HepG2 (cell line): ENCODE data around the gene WDR18. TPM values are rescaled to one million over a fixed set of nuclear protein-coding genes. Genes with fewer than 3 reads are reported as not detected.

ENCODE experiments used
- ATAC-seq: fragments of 200-7000 bp; cut with Tn5 transposase; 3 replicates; pipeline ENCODE4 v1.9.1; 2020; ENCODE audit warnings: mild to moderate bottlenecking, moderate library complexity
- BruUV-seq: library from RNA; stranded (reverse); fragments of 400-500 nt; replicated peaks from 2 replicates; lab custom pipeline; 2021; lab: Mats Ljungman, UMichigan
- CTCF ChIA-PET: fragments of 300-600 bp; formaldehyde crosslinking; extraction: SDS; loops from one replicate; lab custom pipeline; 2021; ENCODE audit warnings: low total read pairs, inconsistent platforms, low intra/inter-chr PET ratio; lab: Yijun Ruan, JAX
- POLR2A ChIA-PET: fragments of 350-600 bp; sonication (Branson Sonifier 250); formaldehyde crosslinking; loops from one replicate; lab custom pipeline; 2020; ENCODE audit warnings: antibody characterized with exemption, inconsistent platforms; lab: Yijun Ruan, JAX
- DNase-seq: peaks from one replicate; pipeline ENCODE4 v3.0.0-alpha.2; 2015; ENCODE audit warnings: low spot score
- FAIRE-seq: peaks from 3 replicates; lab custom pipeline; 2011; peaks lifted over from hg19 to GRCh38; lab: Jason Lieb, UNC
- H2AFZ ChIP-seq: one replicate; pipeline ENCODE4 v1.6.1; 2011; ENCODE audit warnings: low read length, inconsistent platforms
- H3K27ac ChIP-seq: fragments of 300-600 bp; 3 replicates; pipeline ENCODE4 v1.8.0; 2011; ENCODE audit warnings: mixed run types, mild to moderate bottlenecking, mixed read lengths, low read length, inconsistent platforms; ENCODE audit not compliant: insufficient read depth; ENCODE audit errors: extremely low read length
- H3K27me3 ChIP-seq, 2 experiments: fragments of 200-600 bp in 1 of 2; 2 replicates in 1 of 2; 3 replicates in 1 of 2; pipeline versions ENCODE4 v1.6.0 to v1.8.0; 2011; ENCODE audit warnings: low read length in 2 of 2, mild to moderate bottlenecking in 2 of 2, moderate library complexity in 2 of 2, inconsistent platforms in 1 of 2; ENCODE audit not compliant: insufficient read depth in 2 of 2, control insufficient read depth in 1 of 2
- H3K36me3 ChIP-seq, 2 experiments: fragments of 200-600 bp in 1 of 2; replicated peaks in 1 of 2; 2 replicates in 1 of 2; 3 replicates in 1 of 2; pipeline versions ENCODE4 v1.5.1 to v1.8.0; 2011; ENCODE audit warnings: low read length in 2 of 2, inconsistent platforms in 1 of 2; ENCODE audit not compliant: insufficient read depth in 2 of 2, control insufficient read depth in 1 of 2
- H3K4me1 ChIP-seq: 2 replicates; pipeline ENCODE4 v1.5.1; 2012; ENCODE audit warnings: low read length, inconsistent platforms; ENCODE audit not compliant: insufficient read depth
- H3K4me2 ChIP-seq: 2 replicates; pipeline ENCODE4 v1.6.0; 2011; ENCODE audit warnings: low read depth, low read length, inconsistent platforms
- H3K4me3 ChIP-seq, 3 experiments: fragments of 200-600 bp in 1 of 3; sonication (generic), shearing (Covaris generic) in 1 of 3; replicated peaks in 1 of 3; 2 replicates each; pipeline ENCODE4 v1.5.1; 2011 to 2016; ENCODE audit warnings: low read length in 3 of 3, inconsistent platforms in 2 of 3, low read depth in 2 of 3, mild to moderate bottlenecking in 2 of 3, control low read depth in 1 of 3, mixed read lengths in 1 of 3; ENCODE audit not compliant: insufficient read depth in 1 of 3
- H3K79me2 ChIP-seq: one replicate; pipeline ENCODE4 v1.6.1; 2011; ENCODE audit warnings: low read length, inconsistent platforms; ENCODE audit not compliant: insufficient read depth
- H3K9ac ChIP-seq: 2 replicates; pipeline ENCODE4 v1.6.0; 2011; ENCODE audit warnings: mild to moderate bottlenecking, low read depth, low read length, inconsistent platforms; ENCODE audit not compliant: insufficient read depth
- H3K9me3 ChIP-seq: 2 replicates; pipeline ENCODE4 v1.5.1; 2012; ENCODE audit warnings: mild to moderate bottlenecking, low read length
- H4K20me1 ChIP-seq: 2 replicates; pipeline ENCODE4 v1.6.0; 2011; ENCODE audit warnings: inconsistent platforms, mild to moderate bottlenecking, low read length, moderate library complexity; ENCODE audit not compliant: insufficient read depth
- AGO2 ChIP-seq: fragments of 200-400 bp; formaldehyde crosslinking; optimal IDR thresholded peaks from 2 replicates; pipeline ENCODE3; 2017; ENCODE audit warnings: mild to moderate bottlenecking, low read depth, low read length, moderate library complexity
- AKAP8 ChIP-seq: sonication (generic); formaldehyde crosslinking; IDR thresholded peaks from 2 replicates; pipeline ENCODE4 v1.5.1; 2020; ENCODE audit warnings: mild to moderate bottlenecking, missing genetic modification reagents
- CENPT ChIP-seq: sonication (generic); formaldehyde crosslinking; IDR thresholded peaks from 2 replicates; pipeline ENCODE4 v1.8.0; 2022; ENCODE audit warnings: low read depth, mild to moderate bottlenecking, moderate library complexity, missing genetic modification reagents
- MAFF ChIP-seq: IDR thresholded peaks from 2 replicates; pipeline ENCODE4 v1.6.1; 2011; ENCODE audit warnings: low read depth, low read length, improper control_type of control experiment
- MAFK ChIP-seq, 2 experiments: IDR thresholded peaks in 1 of 2; conservative IDR thresholded peaks in 1 of 2; 2 replicates each; pipeline ENCODE4 v1.6.1; 2011; ENCODE audit warnings: improper control_type of control experiment in 2 of 2, low read length in 2 of 2
- RBFOX2 ChIP-seq: fragments of 200-400 bp; formaldehyde crosslinking; IDR thresholded peaks from 2 replicates; pipeline ENCODE4 v1.6.1; 2017; ENCODE audit warnings: low read depth, mild to moderate bottlenecking, low read length
- ZNF256 ChIP-seq: sonication (generic); formaldehyde crosslinking; conservative IDR thresholded peaks from 2 replicates; pipeline ENCODE4 v1.4.0; 2020; ENCODE audit warnings: missing genetic modification reagents
- ZNF30 ChIP-seq: sonication (generic); formaldehyde crosslinking; IDR thresholded peaks from 2 replicates; pipeline ENCODE4 v1.5.0; 2020; ENCODE audit warnings: mild to moderate bottlenecking, missing genetic modification reagents
- ZNF44 ChIP-seq: sonication (generic); formaldehyde crosslinking; IDR thresholded peaks from 2 replicates; pipeline ENCODE4 v1.5.1; 2020; ENCODE audit warnings: mild to moderate bottlenecking, missing genetic modification reagents
- WGBS: methylation state at CpG from one replicate; pipeline ENCODE4 v1.1.6; 2017; ENCODE audit warnings: low lambda C conversion rate; 5-methylcytosine and 5-hydroxymethylcytosine counted together
- in situ Hi-C: cut with HindIII; loops from 2 replicates; pipeline ENCODE4 v1.10.0; 2017; ENCODE audit warnings: low pct_unique_long_range_greater_than_20kb; ENCODE audit not compliant: extremely low pct_ligation_motif_present
- intact Hi-C: fragments of 100-400 bp; cut with micrococcal nuclease; formaldehyde crosslinking; loops from one replicate; pipeline ENCODE4 v1.10.0; 2022; ENCODE audit not compliant: unreplicated experiment
- polyA plus RNA-seq, 8 experiments: library from polyadenylated mRNA; depleted of rRNA in 3 of 8; stranded (reverse) in 7 of 8; unstranded in 1 of 8; fragments of >200 nt; fragmentation: Illumina TruSeq in 4 of 8; extraction: Trizol in 4 of 8; gene quantifications; 2 replicates each; pipeline versions ENCODE4 v1.2.1 to v1.2.3, GENCODE V29; 2011 to 2016; ENCODE audit warnings: low read depth in 4 of 8, missing spikeins in 1 of 8, mixed read lengths in 1 of 8; ENCODE audit not compliant: insufficient read depth in 1 of 8
- total RNA-seq, 5 experiments: library from RNA; depleted of rRNA; stranded (reverse); fragments of >200 nt; fragmentation: Illumina TruSeq; extraction: Trizol; gene quantifications; 2 replicates each; pipeline ENCODE4 v1.2.3, GENCODE V29; 2016; ENCODE audit warnings: low read depth in 1 of 5

WDR18 gene
- total and polyA plus RNA-seq, 2 of the 13 experiments (the other 11 are each of a cell fraction or from before 2014, with no cell fraction given) = 36.4 to 47.6 TPM

DNA sequence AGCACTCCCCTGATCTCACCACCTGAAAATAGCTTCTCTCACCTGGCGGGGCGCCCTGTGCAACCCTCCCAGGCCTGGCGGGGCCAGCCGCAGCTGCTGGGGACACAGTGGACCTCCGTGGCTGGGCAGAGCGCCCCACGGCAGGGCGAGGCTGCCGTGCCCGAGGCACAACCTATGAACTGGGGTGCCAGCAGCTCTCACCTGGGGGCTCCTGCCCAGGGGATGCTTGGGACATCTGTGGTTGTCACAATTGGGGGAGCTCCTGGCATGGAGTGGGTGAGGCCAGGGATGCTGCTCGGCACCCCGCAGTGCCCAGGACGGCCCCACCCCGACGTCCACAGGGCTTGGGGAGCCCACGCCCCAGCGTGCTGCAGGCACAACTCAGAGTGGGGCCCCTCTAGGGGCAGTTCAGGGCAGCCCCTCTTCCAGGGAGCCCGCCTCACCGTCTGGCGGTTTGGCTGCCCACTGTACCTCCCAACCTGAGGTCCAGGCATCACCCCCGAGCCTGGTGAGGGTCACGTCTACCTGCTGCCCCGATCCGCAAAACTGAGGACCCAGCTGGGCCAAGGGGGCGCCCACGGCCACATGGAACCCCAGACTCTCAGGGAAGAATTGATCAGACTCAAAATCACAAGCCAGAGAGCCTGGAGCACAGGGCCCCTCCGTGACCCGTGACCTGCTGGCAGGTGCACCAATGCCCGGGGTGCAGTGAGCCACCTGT lies 31.1 kb downstream of the WDR18 start:
- Histone ChIP-seq H3K4me3 (no peak overlapping the region), H3K36me3 (peaks cover 15 to 18% of the 10 kb centered on the region in 2 experiments; a peak in 3 of 5 replicates), H4K20me1 (peaks cover 27% of the 10 kb centered on the region), H3K4me2 (no peak overlapping the region), H2AFZ (no peak overlapping the region), H3K27me3 (no peaks in the 10 kb centered on the region), H3K4me1 (peaks cover 36% of the 10 kb centered on the region), H3K9me3 (no peaks in the 10 kb centered on the region), H3K27ac (no peak overlapping the region), H3K79me2 (peaks cover 53% of the 10 kb centered on the region), H3K9ac (no peak overlapping the region)
- 94% methylated on average over 9 of the region's 29 CpGs for WGBS
- ChIA-PET CTCF (no interaction called here), POLR2A (interaction anchor here (1.2 kb wide), 1 partner anchor 12 kb away, joined by 4 read pairs; no protein-coding TSS in a partner anchor)
- DNase-seq = no peak
- TF ChIP-seq ZNF44 (no peak), AGO2 (peak; percentile 14), RBFOX2 (peak; percentile 70)
- no TSS peak for BruUV-seq
- ATAC-seq = no peak
- in situ Hi-C loops (no loop called here), intact Hi-C loops (no loop called here)
- FAIRE-seq = no peak

GRCh38 chr19:1015782-1016646 lies 31.9 kb downstream of the WDR18 start:
- peaks cover 14 to 18% of the 10 kb centered on the region in 2 experiments; a peak in 3 of 5 replicates for H3K36me3 ChIP-seq
- WGBS = 96% methylated on average over 19 of the region's 31 CpGs
- no peak for DNase-seq
- peaks cover 27% of the 10 kb centered on the region for H4K20me1 ChIP-seq
- CTCF ChIA-PET = no interaction called here
- no peaks in the 10 kb centered on the region for H3K9me3 ChIP-seq
- TF ChIP-seq MAFK (conservative IDR thresholded peaks at IDR 0.05 in 1 of 2, IDR thresholded peaks at IDR 0.05 in 1 of 2; ENCODE audit: low read length in 2 of 2) = peak; percentile 64 to 80
- no peak for TF ChIP-seq CENPT (CRISPR knock-in tag)
- no peak for TF ChIP-seq ZNF256
- peak; percentile 6 for TF ChIP-seq AGO2
- TF ChIP-seq MAFF = peak; percentile 56; the same call in 1 of the 2 replicates
- 0 out of 2 replicates have a peak, but pooled peaks have one; percentile 2 for TF ChIP-seq AKAP8 (CRISPR knock-in tag)
- TF ChIP-seq ZNF30 (CRISPR knock-in tag) = no peak
- no peak overlapping the region for H3K4me2 ChIP-seq
- H3K79me2 ChIP-seq = peaks cover 58% of the 10 kb centered on the region
- no peak overlapping the region for H2AFZ ChIP-seq
- FAIRE-seq = no peak
- H3K4me1 ChIP-seq = peaks cover 36% of the 10 kb centered on the region
- H3K9ac ChIP-seq = no peak overlapping the region
- no peak overlapping the region for H3K4me3 ChIP-seq
- H3K27me3 ChIP-seq = no peaks in the 10 kb centered on the region
- intact Hi-C loops (no loop called here), in situ Hi-C loops (no loop called here)
- BruUV-seq = no TSS peak
- ATAC-seq = no peak
- POLR2A ChIA-PET = interaction anchor here (1.2 kb wide), 1 partner anchor 11 kb away, joined by 4 read pairs; no protein-coding TSS in a partner anchor
- H3K27ac ChIP-seq = no peak overlapping the region
